Measurements from ENCODE around the gene CHD3.

The CHD3 gene

DNA sequence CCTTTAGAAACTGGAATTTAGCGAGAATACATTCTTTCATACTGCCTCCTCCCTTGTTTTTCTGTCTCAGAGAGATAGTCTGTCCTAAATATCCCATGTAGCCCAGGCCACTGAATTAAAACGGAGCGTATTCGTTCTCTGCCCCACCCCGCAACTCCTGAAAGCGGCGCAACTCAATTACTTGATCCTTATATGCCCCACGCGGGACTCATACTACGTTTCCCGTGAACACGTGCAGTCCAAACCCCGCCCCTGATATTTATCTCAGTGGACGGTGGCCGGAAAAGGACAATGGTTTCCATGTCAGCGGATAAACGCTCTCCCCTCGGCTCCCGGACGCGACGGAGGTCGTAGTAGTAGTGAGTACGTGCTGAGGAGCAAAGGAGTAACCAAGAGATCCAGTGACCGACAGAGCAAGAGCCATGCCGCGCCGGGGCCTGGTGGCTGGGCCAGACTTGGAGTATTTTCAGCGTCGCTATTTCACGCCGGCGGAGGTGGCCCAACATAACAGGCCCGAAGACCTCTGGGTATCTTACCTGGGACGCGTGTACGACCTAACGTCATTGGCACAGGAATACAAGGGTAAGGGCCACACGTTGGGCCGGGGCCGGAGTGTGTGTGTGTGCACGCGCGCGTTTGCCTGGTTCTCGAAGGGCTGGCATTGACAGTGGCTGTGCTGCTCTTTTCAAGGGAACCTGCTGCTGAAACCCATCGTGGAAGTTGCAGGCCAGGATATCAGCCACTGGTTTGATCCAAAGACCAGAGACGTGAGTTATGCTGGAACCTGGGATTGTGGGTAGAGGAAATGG lies 30.7 kb upstream of the CHD3 start, which contains the start of gene CYB5D1:
Gene CYB5D1, plus strand, starts transcription at position 291 of the 809 bp plus-strand sequence. Its CDS starts 132 bp downstream, at position 423.
- TF ChIP-seq EP300 (IDR thresholded peaks at IDR 0.05; ENCODE audit: borderline replicate concordance) (no peak), MAX (IDR thresholded peaks at IDR 0.05) (peak; percentile 71; the same call in 1 of the 2 replicates), EGR1 (IDR thresholded peaks at IDR 0.05) (no peak), RAD21 (IDR thresholded peaks at IDR 0.05; ENCODE audit: low read depth) (0 out of 2 replicates have a peak, but pooled peaks have one; percentile 0), YY1 (IDR thresholded peaks at IDR 0.05; ENCODE audit: low read depth) (no peak; the same call in 1 of the 2 replicates), FOXM1 (IDR thresholded peaks at IDR 0.05; ENCODE audit: borderline replicate concordance, low read depth) (0 out of 2 replicates have a peak, but pooled peaks have one; percentile 6), TCF12 (IDR thresholded peaks at IDR 0.05; ENCODE audit: low read depth) (no peak), TAF1 (IDR thresholded peaks at IDR 0.05; ENCODE audit: low read depth) (no peak; the same call in none of the 2 replicates), USF1 (IDR thresholded peaks at IDR 0.05) (peak; percentile 80), TEAD4 (IDR thresholded peaks at IDR 0.05) (peak; percentile 38; the same call in 1 of the 2 replicates)
- TF ChIP-seq, protein P1, sequence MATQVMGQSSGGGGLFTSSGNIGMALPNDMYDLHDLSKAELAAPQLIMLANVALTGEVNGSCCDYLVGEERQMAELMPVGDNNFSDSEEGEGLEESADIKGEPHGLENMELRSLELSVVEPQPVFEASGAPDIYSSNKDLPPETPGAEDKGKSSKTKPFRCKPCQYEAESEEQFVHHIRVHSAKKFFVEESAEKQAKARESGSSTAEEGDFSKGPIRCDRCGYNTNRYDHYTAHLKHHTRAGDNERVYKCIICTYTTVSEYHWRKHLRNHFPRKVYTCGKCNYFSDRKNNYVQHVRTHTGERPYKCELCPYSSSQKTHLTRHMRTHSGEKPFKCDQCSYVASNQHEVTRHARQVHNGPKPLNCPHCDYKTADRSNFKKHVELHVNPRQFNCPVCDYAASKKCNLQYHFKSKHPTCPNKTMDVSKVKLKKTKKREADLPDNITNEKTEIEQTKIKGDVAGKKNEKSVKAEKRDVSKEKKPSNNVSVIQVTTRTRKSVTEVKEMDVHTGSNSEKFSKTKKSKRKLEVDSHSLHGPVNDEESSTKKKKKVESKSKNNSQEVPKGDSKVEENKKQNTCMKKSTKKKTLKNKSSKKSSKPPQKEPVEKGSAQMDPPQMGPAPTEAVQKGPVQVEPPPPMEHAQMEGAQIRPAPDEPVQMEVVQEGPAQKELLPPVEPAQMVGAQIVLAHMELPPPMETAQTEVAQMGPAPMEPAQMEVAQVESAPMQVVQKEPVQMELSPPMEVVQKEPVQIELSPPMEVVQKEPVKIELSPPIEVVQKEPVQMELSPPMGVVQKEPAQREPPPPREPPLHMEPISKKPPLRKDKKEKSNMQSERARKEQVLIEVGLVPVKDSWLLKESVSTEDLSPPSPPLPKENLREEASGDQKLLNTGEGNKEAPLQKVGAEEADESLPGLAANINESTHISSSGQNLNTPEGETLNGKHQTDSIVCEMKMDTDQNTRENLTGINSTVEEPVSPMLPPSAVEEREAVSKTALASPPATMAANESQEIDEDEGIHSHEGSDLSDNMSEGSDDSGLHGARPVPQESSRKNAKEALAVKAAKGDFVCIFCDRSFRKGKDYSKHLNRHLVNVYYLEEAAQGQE (IDR thresholded peaks at IDR 0.05; ENCODE audit: low read depth), result no peak

DNA sequence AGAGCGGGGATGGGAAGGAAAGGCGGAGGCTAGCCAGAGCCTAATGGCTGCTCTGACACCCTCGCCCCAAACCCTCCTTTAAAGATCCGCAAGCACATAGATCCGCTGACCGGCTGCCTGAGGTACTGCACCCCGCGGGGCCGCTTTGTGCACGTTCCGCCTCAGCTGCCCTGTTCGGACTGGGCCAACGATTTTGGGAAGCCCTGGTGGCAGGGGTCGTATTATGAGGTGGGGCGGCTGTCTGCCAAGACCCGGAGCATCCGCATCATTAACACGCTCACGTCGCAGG lies 30.1 kb upstream of the CHD3 start:
- TF ChIP-seq CREB1 (IDR thresholded peaks at IDR 0.05; ENCODE audit: low read depth), result no peak
- TF ChIP-seq RAD21 (IDR thresholded peaks at IDR 0.05; ENCODE audit: low read depth), result peak; percentile 22; the same call in 1 of the 2 replicates

DNA sequence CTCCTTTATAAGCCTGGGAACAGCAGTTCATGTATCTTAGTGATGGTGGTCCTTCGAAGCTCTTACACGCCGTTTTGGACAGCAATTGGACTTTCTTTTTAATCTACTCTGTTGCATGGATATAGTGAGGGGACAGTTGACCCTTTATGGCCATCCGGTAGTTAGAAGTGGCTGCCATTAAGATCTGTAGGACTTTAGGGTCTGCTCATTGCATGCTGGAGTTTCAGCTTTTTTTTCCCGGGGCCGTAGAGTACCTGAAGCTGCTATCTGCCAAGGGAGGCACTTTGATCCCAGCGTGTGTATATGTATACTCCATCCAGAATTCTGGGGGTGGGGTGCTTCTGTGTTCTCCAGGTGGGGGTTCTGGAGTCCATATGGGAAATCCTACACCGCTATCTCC lies 29.6 kb upstream of the CHD3 start:
- TF ChIP-seq YY1 (IDR thresholded peaks at IDR 0.05; ENCODE audit: low read depth), result no peak

- TF ChIP-seq FOXM1 (IDR thresholded peaks at IDR 0.05; ENCODE audit: borderline replicate concordance, low read depth), result no peak
- no peak for TF ChIP-seq EP300 (IDR thresholded peaks at IDR 0.05; ENCODE audit: borderline replicate concordance)
- TF ChIP-seq CREB1 (IDR thresholded peaks at IDR 0.05; ENCODE audit: low read depth), result no peak
- no peak for TF ChIP-seq TAF1 (IDR thresholded peaks at IDR 0.05; ENCODE audit: low read depth)
- no peak for TF ChIP-seq MAX (IDR thresholded peaks at IDR 0.05)
- no peak for TF ChIP-seq YY1 (IDR thresholded peaks at IDR 0.05; ENCODE audit: low read depth)
- TF ChIP-seq TEAD4 (IDR thresholded peaks at IDR 0.05), result no peak
- peak; percentile 81 for TF ChIP-seq RAD21 (IDR thresholded peaks at IDR 0.05; ENCODE audit: low read depth)
- no peak for TF ChIP-seq ZBTB7A (IDR thresholded peaks at IDR 0.05; ENCODE audit: low read depth)
Observed at GRCh38 chr17:7862692-7863437, 25.7 kb upstream of the CHD3 start.

DNA sequence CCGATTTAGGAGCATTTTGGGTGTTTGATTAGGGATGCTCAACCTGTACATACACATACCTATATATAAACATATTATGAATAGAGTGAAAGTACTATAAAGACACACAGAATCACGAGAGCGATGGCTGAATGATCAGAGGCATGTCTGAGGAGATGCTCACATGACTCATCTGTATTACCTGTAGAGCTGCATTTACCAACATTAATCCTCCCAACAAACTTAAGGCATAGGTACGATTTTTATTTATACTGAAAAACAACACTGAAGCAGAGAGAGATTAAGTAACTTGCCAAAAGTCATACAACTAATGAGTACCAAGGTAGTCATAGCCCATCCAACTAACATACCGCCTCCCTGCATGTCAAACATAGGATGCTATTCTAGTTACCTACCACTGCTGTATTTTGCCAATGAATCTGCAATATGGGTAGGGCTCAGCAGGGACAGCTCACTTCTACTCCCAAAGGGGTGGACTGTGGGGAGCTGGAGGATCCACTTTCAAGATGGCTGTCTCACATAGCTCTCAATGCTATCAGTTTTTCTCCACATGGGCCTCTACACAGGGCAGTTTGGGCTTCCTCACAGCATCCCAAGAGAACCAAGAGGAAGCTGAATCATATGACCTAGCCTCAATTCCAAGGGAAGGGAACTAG lies 23.5 kb upstream of the CHD3 start:
- TF ChIP-seq RAD21 (IDR thresholded peaks at IDR 0.05; ENCODE audit: low read depth) (no peak), CREB1 (IDR thresholded peaks at IDR 0.05; ENCODE audit: low read depth) (no peak), TEAD4 (IDR thresholded peaks at IDR 0.05) (no peak)

DNA sequence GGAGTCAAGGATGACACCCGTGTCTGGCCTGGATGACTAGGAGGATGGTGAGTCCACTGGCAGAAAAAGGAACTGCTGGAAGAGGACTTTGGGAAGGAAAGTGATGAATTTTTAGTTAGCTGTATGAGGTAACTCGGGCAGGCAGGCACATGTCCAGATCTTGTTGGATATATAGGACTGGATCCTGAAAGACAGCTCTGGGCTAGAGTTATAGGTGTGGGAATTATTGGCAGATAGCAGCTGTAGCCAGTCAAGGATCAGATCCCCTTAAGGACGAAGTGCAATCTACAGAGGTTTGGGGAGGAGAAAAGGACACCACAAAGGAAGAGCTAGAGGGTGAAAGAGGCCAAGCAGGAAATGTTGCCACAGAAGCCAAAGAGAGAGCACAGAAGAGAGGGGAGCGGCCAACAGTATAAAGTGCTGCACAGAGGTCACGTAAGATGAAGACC lies 20.7 kb upstream of the CHD3 start:
- TF ChIP-seq CREB1 (IDR thresholded peaks at IDR 0.05; ENCODE audit: low read depth) (no peak), TEAD4 (IDR thresholded peaks at IDR 0.05) (no peak), TAF1 (IDR thresholded peaks at IDR 0.05; ENCODE audit: low read depth) (no peak), MAX (IDR thresholded peaks at IDR 0.05) (no peak), EP300 (IDR thresholded peaks at IDR 0.05; ENCODE audit: borderline replicate concordance) (no peak), USF1 (IDR thresholded peaks at IDR 0.05) (no peak), FOXM1 (IDR thresholded peaks at IDR 0.05; ENCODE audit: borderline replicate concordance, low read depth) (no peak), EGR1 (IDR thresholded peaks at IDR 0.05) (no peak), CEBPB (IDR thresholded peaks at IDR 0.05) (no peak), YY1 (IDR thresholded peaks at IDR 0.05; ENCODE audit: low read depth) (no peak), NFIC (IDR thresholded peaks at IDR 0.05) (no peak), ZBTB7A (IDR thresholded peaks at IDR 0.05; ENCODE audit: low read depth) (no peak), TCF12 (IDR thresholded peaks at IDR 0.05; ENCODE audit: low read depth) (no peak), RAD21 (IDR thresholded peaks at IDR 0.05; ENCODE audit: low read depth) (no peak)
- TF ChIP-seq, protein P1 (IDR thresholded peaks at IDR 0.05; ENCODE audit: low read depth), result no peak
